ENCODE data around the gene FDX2. TPM values are rescaled to one million over a fixed set of nuclear protein-coding genes. Genes with fewer than 3 reads are reported as not detected.

The FDX2 gene
- total RNA-seq, 1 experiment from 2014 or later = 26.2 TPM

- Mint-ChIP-seq H3K27me3 (ENCODE audit: low read depth) (no peaks in the 10 kb centered on the region), H3K36me3 (peaks cover 22% of the 10 kb centered on the region), H3K4me3 (no peak overlapping the region), H3K4me1 (peaks cover under 1% of the 10 kb centered on the region; the same call in 1 of the 2 replicates), H3K27ac (no peak overlapping the region), H3K9me3 (no peaks in the 10 kb centered on the region)
- DNase-seq (ENCODE audit: low spot score) (no peak), ATAC-seq (no peak)
- ChIA-PET POLR2A (interaction anchor here (0.9 to 1.3 kb wide), 2 partner anchors 12 to 32 kb away, joined by 3 read pairs; partner anchors contain the start of gene RAVER1), CTCF (interaction anchor here (1.5 kb wide), 1 partner anchor 62 kb away, joined by 3 read pairs; no protein-coding TSS in a partner anchor)
- no peak for TF ChIP-seq NR1H2 (CRISPR knock-in tag; IDR thresholded peaks at IDR 0.05)
- no peak for TF ChIP-seq NFATC4 (CRISPR knock-in tag; IDR thresholded peaks at IDR 0.05)
- no peak for TF ChIP-seq ZNF121 (CRISPR knock-in tag; IDR thresholded peaks at IDR 0.05)
- no peak for TF ChIP-seq ETV6 (CRISPR knock-in tag; IDR thresholded peaks at IDR 0.05)
- TF ChIP-seq ZNF281 (CRISPR knock-in tag; IDR thresholded peaks at IDR 0.05) = no peak
- TF ChIP-seq KAT7 (CRISPR knock-in tag; IDR thresholded peaks at IDR 0.05; ENCODE audit: borderline replicate concordance) = no peak
- TF ChIP-seq PREB (CRISPR knock-in tag; IDR thresholded peaks at IDR 0.05; ENCODE audit: borderline replicate concordance) = no peak
- TF ChIP-seq ZNF263 (CRISPR knock-in tag; IDR thresholded peaks at IDR 0.05; ENCODE audit: low read depth) = no peak
- no peak for TF ChIP-seq ZSCAN18 (CRISPR knock-in tag; IDR thresholded peaks at IDR 0.05)
- TF ChIP-seq IRF2 (CRISPR knock-in tag; IDR thresholded peaks at IDR 0.05; ENCODE audit: borderline replicate concordance, low read depth) = no peak
- no peak for TF ChIP-seq NR2C2 (CRISPR knock-in tag; IDR thresholded peaks at IDR 0.05)
- TF ChIP-seq TCF7 (CRISPR knock-in tag; IDR thresholded peaks at IDR 0.05; ENCODE audit: low read depth) = no peak
- no peak for TF ChIP-seq NFE2L1 (CRISPR knock-in tag; IDR thresholded peaks at IDR 0.05)
- no peak for TF ChIP-seq CTCF (IDR thresholded peaks at IDR 0.05)
- no peak for TF ChIP-seq PRDM15 (CRISPR knock-in tag; IDR thresholded peaks at IDR 0.05)
Measured at GRCh38 chr19:10321417-10321797, 5.6 kb upstream of the FDX2 start.

Data from WTC11 (cell line).